Testis (tissue), 3 donors: ENCODE data around the gene SULT2B1. TPM values are rescaled to one million over a fixed set of nuclear protein-coding genes. Genes with fewer than 3 reads are reported as not detected.

Experiments
- DNase-seq: peaks from one replicate; pipeline ENCODE4 v3.0.0-alpha.2; 2019
- H3K27ac ChIP-seq, 2 donors: fragments of 200-600 bp; sonication (generic); one replicate each; pipeline ENCODE4 v1.5.1; 2019
- H3K27me3 ChIP-seq: fragments of 200-600 bp; sonication (generic); one replicate; pipeline ENCODE4 v1.5.1; 2019
- H3K36me3 ChIP-seq: fragments of 200-600 bp; sonication (generic); one replicate; pipeline ENCODE4 v1.5.1; 2017; ENCODE audit warnings: low read depth; ENCODE audit errors: missing control alignments
- H3K4me1 ChIP-seq: fragments of 200-600 bp; sonication (generic); one replicate; pipeline ENCODE4 v1.5.1; 2019
- H3K4me3 ChIP-seq, 2 donors: fragments of 200-600 bp; sonication (generic); one replicate each; pipeline ENCODE4 v1.5.1; 2017 to 2019
- H3K9me3 ChIP-seq: fragments of 200-600 bp; sonication (generic); one replicate; pipeline ENCODE4 v1.5.1; 2017
- POLR2A ChIP-seq: fragments of 450-650 bp; IDR thresholded peaks from one replicate; pipeline ENCODE4 v1.6.1; 2017; ENCODE audit warnings: antibody characterized with exemption, mild to moderate bottlenecking, moderate library complexity
- WGBS, 2 donors: methylation state at CpG; one replicate each; pipeline ENCODE4 v1.1.5; 2018; 5-methylcytosine and 5-hydroxymethylcytosine counted together
- intact Hi-C: fragments of 100-400 bp; cut with DNase I; formaldehyde crosslinking; loops from one replicate; pipeline ENCODE4 v1.15.1; 2023; ENCODE audit warnings: low total_unique reads
- polyA plus RNA-seq: library from polyadenylated mRNA; stranded (reverse); fragments of 350-450 nt; fragmentation: Illumina TruSeq; extraction: RNeasy Lipid Tissue Mini Kit (QIAGEN cat#74804); gene quantifications from one replicate; pipeline ENCODE4 v1.2.3, GENCODE V29; 2014; ENCODE audit warnings: low read depth, low replicate concordance; ENCODE audit not compliant: insufficient read depth
- total RNA-seq, 2 donors: library from RNA; depleted of rRNA; stranded (reverse); fragments of >200 nt; gene quantifications; one replicate each; pipeline ENCODE4 v1.2.3, GENCODE V29; 2016
- TF ChIP-seq, protein P1 (sequence below), 3 experiments: fragments of 450-650 bp in 2 of 3; fragments of 200-600 bp in 1 of 3; sonication (generic) in 1 of 3; IDR thresholded peaks; one replicate each; pipeline ENCODE4 v1.5.1; 2016 to 2019; ENCODE audit warnings: antibody characterized with exemption in 3 of 3, mild to moderate bottlenecking in 2 of 3, moderate library complexity in 1 of 3

SULT2B1 gene
- total and polyA plus RNA-seq, 3 donors from 2014 or later = 1.0 to 1.4 (median 1.1) TPM

DNA sequence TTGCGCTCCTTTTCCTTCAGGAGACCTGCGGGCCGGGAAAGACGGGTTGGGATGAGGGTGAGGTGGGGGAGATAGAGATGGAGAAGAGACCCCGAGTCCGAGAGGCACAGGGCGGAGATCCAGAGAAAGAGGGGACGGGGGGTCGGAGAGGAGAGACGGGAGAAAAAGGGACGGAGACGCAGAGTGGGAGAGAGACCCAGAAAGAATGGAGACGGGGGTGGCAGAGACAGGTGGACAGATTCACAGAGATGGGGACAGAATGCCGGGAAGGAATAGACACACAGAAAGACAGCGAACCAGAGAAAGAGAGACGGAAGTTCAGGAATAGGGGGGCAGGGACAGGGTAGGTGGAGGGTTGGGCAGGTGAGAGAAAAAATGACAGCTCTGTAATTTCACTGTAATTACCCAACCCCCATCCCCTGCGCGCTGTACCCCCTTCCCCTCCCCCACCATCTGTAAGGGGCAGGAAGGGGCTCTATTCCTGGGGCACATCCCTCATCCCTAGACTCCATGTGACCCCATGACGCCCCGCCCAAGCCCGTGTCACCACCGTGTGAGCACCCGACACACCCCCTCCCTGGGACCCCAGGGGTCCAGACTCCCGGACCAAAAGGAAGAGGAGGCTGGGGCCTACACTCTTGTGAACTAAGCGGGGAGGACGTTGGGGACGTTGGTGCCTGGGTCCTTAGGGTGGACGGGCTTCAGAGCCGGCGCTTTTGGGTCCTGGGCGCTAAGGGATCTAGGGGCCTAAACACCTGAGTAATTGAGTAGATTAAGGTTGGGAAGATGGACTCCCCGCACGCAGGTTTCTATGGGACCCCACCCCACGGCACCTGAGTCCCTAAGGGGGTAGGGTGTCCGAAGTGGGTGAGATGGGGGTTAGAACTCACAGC lies 84.2 kb downstream of the SULT2B1 start:
- Histone ChIP-seq H3K9me3 (no peaks in the 10 kb centered on the region), H3K27ac (peak overlapping the region; percentile 98 to 99), H3K36me3 (no peaks in the 10 kb centered on the region), H3K4me1 (peaks cover 37% of the 10 kb centered on the region), H3K4me3 (peak overlapping the region; percentile 72 to 82), H3K27me3 (no peaks in the 10 kb centered on the region)
- WGBS, 2 donors = 1% methylated on average over 21 to 35 of the region's 35 CpGs
- no peak for TF ChIP-seq POLR2A
- TF ChIP-seq, protein P1, sequence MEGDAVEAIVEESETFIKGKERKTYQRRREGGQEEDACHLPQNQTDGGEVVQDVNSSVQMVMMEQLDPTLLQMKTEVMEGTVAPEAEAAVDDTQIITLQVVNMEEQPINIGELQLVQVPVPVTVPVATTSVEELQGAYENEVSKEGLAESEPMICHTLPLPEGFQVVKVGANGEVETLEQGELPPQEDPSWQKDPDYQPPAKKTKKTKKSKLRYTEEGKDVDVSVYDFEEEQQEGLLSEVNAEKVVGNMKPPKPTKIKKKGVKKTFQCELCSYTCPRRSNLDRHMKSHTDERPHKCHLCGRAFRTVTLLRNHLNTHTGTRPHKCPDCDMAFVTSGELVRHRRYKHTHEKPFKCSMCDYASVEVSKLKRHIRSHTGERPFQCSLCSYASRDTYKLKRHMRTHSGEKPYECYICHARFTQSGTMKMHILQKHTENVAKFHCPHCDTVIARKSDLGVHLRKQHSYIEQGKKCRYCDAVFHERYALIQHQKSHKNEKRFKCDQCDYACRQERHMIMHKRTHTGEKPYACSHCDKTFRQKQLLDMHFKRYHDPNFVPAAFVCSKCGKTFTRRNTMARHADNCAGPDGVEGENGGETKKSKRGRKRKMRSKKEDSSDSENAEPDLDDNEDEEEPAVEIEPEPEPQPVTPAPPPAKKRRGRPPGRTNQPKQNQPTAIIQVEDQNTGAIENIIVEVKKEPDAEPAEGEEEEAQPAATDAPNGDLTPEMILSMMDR (IDR thresholded peaks at IDR 0.05) = no peak
- DNase-seq = peak; percentile 77
- intact Hi-C loops = no loop called here

DNA sequence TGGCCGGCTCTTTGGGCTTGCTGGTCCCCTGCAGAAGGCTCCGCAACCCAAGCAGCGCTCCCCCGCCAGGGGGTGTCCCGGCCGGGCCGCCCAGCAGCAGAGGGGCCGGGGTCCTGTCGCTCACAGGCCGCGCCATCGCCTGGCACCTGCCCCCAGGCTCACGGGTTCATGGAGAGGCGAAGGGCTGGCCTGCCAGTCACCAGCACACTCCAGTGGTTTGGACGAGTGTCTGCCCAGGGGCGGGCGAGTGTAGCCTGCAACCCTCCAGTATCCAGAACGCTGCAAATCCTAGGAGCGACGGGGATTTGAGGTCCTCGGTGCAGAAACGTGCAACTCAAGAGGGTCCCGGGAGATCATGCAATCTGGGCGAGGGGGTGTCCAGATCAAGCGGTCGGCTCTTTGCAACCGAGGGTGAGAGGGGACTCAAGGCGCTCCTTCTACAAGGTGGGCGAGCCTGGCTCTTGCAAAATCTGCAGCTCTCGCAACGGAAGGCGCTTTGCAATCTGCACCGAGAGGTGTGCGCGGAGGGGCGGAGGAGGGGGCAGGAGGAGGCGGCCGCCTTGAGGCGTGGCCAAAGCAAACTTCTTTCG lies 85.0 kb downstream of the SULT2B1 start, which contains the start of gene DBP:
DBP (minus strand) TSS at position 521 of the 590 bp plus-strand sequence; CDS start at position 136, 385 bp downstream.
- H3K4me3 ChIP-seq = peak within 1 kb of the TSS; percentile 72 to 82
- no peaks in the 10 kb centered on the region for H3K9me3 ChIP-seq
- peaks cover 36% of the 10 kb centered on the region for H3K4me1 ChIP-seq
- no peak for DNase-seq
- H3K27ac ChIP-seq = peak within 1 kb of the TSS; percentile 98 to 99
- H3K36me3 ChIP-seq = no peaks in the 10 kb centered on the region
- TF ChIP-seq POLR2A = peak; percentile 60
- TF ChIP-seq, protein P1 (IDR thresholded peaks at IDR 0.05) = no peak
- intact Hi-C loops = no loop called here
- H3K27me3 ChIP-seq = no peaks in the 10 kb centered on the region
- 1% methylated on average over 35 of the region's 40 CpGs; no CpG with 5 or more reads in 1 of the 2 donors for WGBS, 2 donors

DNA sequence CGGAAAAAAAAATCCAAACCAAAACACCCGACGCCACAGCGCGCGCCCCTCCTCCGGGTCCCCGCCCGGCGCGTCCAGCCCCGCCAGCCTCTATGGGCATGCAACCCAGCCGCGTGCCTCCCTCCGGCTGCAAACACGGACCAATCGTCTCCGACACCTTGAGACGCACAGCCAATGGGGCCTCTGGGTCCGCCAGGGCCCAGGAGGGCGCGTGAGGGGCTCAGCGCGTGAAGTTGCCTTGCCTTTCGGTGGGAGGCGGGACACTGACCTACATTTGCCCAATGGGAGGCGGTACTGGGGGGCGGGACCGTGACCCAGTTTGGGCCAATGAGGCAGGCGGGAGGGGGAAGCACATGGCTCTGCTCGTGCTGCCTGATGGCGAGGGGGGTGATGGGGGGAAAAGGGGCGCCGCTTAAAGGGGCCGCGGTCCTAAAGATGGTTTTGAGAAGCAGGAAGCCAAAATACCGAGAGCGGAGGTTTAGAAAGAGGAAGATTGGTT lies 85.5 kb downstream of the SULT2B1 start:
- peak overlapping the region; percentile 72 to 82 for H3K4me3 ChIP-seq
- H3K9me3 ChIP-seq = no peaks in the 10 kb centered on the region
- peaks cover 31% of the 10 kb centered on the region for H3K4me1 ChIP-seq
- intact Hi-C loops = no loop called here
- TF ChIP-seq, protein P1 (IDR thresholded peaks at IDR 0.05) = peak in 1 of 3 experiments; percentile 12
- TF ChIP-seq POLR2A = no peak
- peak; percentile 100 for DNase-seq
- no peaks in the 10 kb centered on the region for H3K27me3 ChIP-seq
- H3K27ac ChIP-seq = peak overlapping the region; percentile 98 to 99
- WGBS, 2 donors = 0% methylated on average over 12 to 38 of the region's 38 CpGs
- H3K36me3 ChIP-seq = no peaks in the 10 kb centered on the region

DNA sequence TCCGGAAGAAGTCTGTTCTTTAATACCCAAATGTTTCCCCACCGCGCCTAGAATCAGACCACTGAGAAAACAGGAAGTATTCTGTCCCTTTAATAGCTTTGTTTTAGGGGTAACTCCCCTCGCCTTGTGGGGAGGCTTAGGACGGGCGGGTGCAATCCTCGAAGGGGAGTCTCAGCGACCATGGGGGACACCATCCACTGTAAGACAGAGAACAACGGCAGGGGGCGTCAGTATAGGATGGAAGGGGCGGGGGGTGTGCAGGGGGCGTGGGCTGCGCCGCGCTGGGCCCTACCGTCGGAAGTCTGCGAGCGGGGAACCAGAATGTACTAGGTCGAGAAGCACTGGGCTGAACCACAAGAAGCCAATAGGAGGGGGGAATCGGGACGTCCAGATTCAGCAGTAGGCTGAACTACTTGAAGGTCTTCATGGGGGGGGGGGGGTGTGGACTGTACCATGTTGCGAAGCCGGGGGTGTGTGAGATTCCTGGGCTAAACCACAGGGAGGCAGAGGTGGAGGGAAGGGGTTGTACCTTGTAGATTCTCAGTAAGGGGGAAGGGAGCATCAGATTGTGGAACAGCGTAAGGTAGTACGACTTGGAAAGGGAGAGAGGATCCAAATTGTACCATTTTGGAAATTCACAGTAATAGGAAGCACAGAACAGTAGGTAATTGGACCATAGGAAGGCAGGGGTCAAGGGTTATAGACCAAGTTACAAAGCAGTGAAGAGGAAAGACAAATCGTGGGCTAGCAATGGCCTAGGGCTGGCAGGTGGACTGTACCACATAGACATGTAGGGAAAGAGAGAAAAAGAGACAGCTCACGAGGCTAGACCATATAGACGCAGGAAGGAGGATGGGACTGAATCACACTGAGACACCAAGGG lies 86.2 kb downstream of the SULT2B1 start:
- TF ChIP-seq, protein P1 (IDR thresholded peaks at IDR 0.05) = peak in 1 of 3 experiments; percentile 11
- peak; percentile 15 for TF ChIP-seq POLR2A
- Histone ChIP-seq H3K4me3 (peak overlapping the region; percentile 72 to 82), H3K36me3 (no peaks in the 10 kb centered on the region), H3K9me3 (no peaks in the 10 kb centered on the region), H3K27ac (peak overlapping the region; percentile 98 to 99), H3K4me1 (peaks cover 24% of the 10 kb centered on the region), H3K27me3 (no peaks in the 10 kb centered on the region)
- DNase-seq = peak; percentile 95
- 4 to 5% methylated on average over 28 to 29 of the region's 29 CpGs for WGBS, 2 donors
- intact Hi-C loops = no loop called here
